Measurements from ENCODE around the gene NGB. TPM values are rescaled to one million over a fixed set of nuclear protein-coding genes. Genes with fewer than 3 reads are reported as not detected.
"Not testable (repeated sequence)": the region's sequence is repeated elsewhere in the genome, so short reads cannot be mapped to it uniquely, and the experiment has no call there.

The NGB gene, protein sequence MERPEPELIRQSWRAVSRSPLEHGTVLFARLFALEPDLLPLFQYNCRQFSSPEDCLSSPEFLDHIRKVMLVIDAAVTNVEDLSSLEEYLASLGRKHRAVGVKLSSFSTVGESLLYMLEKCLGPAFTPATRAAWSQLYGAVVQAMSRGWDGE
- 0.12 and 0.14 TPM in 2 replicates for total RNA-seq

DNA sequence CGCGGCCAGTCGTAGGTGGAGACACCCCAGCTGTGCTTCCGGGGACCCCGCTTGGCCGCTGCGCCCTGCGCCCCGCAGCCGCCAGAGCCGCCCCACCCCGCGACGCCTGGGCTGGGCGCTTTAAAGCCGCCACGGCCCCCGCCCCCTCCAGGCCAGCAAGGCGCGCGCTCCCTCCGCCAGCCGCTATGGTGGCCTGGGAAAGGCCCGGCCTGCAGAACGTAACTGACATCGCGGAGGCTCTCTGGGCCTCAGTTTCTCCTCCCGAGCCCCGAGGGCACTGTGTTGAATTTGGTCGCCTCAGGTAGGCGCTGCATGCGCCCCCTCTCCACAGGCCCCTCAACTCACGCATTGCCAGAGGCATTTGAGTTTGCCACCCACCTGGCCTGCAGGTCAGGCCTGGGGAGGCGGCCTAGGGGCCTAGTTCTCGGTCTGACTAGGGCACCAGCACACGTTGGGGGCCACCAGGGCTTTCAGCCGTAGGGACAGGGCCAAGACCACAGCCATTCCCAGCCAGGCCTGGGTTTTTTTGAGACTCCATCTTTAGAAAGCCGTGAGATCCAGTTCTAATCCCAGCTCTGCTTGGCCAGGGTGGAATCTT, at the start of gene NGB:
Gene NGB, minus strand, starts transcription at position 94 of the 598 bp plus-strand sequence. CDS start 269 bp downstream, outside the sequence.
- H3K4me3 ChIP-seq (ENCODE audit: low read depth, low read length) = no peak within 1 kb of the TSS
- no peak for DNase-seq (ENCODE audit: low read depth)
- TF ChIP-seq, protein P1, sequence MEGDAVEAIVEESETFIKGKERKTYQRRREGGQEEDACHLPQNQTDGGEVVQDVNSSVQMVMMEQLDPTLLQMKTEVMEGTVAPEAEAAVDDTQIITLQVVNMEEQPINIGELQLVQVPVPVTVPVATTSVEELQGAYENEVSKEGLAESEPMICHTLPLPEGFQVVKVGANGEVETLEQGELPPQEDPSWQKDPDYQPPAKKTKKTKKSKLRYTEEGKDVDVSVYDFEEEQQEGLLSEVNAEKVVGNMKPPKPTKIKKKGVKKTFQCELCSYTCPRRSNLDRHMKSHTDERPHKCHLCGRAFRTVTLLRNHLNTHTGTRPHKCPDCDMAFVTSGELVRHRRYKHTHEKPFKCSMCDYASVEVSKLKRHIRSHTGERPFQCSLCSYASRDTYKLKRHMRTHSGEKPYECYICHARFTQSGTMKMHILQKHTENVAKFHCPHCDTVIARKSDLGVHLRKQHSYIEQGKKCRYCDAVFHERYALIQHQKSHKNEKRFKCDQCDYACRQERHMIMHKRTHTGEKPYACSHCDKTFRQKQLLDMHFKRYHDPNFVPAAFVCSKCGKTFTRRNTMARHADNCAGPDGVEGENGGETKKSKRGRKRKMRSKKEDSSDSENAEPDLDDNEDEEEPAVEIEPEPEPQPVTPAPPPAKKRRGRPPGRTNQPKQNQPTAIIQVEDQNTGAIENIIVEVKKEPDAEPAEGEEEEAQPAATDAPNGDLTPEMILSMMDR (conservative IDR thresholded peaks at IDR 0.05; ENCODE audit: low read depth, low read length) = no peak

DNA sequence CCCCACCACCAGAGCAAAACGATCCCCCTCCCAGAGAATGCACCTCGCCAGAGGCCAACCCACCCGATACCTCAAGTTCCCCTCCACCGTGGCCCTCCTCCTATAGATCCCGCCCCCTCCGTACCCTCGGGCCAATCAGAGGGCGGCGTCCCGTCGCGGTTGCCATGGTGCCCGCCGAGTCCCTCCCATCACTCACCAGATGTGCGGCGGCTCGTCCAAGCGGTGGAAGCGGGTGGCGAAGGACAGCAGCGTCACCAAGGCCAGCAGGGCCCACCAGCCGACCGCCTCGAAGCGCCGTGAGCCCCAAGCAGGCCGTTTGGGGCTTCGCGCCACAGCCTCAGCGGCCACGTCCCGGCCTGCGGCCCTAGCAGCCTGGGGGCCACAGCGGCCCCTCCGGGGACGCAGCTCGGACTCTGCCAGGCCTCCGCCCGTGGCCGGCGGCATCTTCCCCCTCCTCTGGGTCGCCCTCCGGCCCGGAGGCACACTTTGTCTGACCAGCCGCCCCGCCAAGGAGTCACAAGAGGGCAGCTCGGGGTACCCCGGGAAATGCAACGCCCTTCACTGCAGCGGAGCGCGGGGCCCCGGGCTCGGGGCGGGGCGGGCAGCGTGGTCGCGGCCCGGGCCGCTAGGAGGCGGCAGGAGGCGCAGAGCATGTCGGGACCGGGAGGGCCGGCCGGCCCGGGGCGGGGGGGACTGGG, 49.4 kb upstream of the NGB start, which contains the start of gene POMT2:
Gene POMT2, minus strand, starts transcription at position 646 of the 698 bp plus-strand sequence. Its CDS starts 202 bp downstream, at position 444.
- TF ChIP-seq, protein P1 (conservative IDR thresholded peaks at IDR 0.05; ENCODE audit: low read depth, low read length) = peak; percentile 32
- peak within 1 kb of the TSS; percentile 84 for H3K4me3 ChIP-seq (ENCODE audit: low read depth, low read length)
- no peak for DNase-seq (ENCODE audit: low read depth)

DNA sequence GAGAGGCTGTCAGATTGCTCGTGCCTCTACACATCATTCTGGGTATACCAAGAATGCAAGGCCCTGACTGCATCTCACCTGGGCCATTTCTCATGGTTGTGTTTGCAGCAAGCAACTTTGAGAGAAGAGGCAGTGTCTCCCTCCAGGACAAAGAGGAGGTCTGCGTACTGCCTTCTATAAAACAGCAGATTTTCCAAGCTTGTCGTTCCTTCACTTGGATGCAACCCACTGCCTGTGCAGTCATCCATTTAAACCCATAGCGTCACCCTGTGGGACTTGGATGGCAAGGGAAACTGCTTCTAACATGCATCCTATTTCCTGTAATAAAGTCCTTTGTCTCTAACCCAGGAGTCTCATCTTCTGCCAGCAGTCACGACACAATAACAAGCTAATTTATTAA, 48.4 kb upstream of the NGB start:
- DNase-seq (ENCODE audit: low read depth) = no peak
- peak overlapping the region; percentile 84 for H3K4me3 ChIP-seq (ENCODE audit: low read depth, low read length)
- TF ChIP-seq, protein P1 (conservative IDR thresholded peaks at IDR 0.05; ENCODE audit: low read depth, low read length) = peak; percentile 12

DNA sequence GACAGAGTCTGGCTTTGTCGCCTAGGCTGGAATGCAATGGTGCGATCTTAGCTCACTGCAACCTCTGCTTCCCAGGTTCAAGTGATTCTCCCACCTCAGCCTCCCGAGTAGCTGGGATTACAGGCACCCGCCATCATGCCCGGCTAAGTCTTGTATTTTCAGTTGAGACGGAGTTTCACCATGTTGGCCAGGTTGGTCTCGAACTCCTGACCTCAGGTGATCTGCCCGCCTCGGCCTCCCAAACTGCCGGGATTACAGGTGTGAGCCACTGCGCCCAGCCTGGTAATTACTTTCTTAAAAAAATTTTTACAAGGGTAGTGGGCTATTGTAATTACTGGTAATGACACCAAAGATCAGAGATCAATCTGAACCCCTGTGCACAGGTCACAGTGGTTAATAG, 47.8 kb upstream of the NGB start:
- not testable (repeated sequence) for DNase-seq (ENCODE audit: low read depth); H3K4me3 ChIP-seq (ENCODE audit: low read depth, low read length)

DNA sequence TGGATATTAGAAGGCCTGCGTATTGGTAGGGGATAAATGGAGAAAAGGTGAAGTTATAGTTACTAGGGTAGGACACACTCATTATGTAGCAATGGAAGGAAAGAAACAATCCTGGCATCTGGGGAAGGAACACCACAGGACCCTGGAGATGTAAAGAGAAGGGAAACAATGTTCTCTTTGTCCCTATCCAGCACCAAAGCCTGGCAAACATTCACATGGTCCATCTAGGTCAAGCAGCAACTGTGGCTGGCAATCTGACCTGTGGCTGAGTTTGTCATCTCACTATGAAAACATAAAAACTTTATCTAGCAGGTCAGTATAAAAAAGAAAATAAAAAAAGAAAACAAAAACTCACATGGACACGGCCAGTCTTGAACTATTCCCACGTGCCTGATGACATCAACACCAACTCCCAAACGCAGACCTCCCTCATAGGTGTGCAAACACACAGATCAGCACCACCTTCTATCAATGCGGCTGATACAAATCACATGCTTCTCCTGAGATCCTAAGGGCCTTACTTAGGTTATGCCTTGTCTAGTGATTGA, 47.1 kb upstream of the NGB start:
- TF ChIP-seq, protein P1 (conservative IDR thresholded peaks at IDR 0.05; ENCODE audit: low read depth, low read length) = no peak
- H3K4me3 ChIP-seq (ENCODE audit: low read depth, low read length) = no peak overlapping the region
- no peak for DNase-seq (ENCODE audit: low read depth)

DNA sequence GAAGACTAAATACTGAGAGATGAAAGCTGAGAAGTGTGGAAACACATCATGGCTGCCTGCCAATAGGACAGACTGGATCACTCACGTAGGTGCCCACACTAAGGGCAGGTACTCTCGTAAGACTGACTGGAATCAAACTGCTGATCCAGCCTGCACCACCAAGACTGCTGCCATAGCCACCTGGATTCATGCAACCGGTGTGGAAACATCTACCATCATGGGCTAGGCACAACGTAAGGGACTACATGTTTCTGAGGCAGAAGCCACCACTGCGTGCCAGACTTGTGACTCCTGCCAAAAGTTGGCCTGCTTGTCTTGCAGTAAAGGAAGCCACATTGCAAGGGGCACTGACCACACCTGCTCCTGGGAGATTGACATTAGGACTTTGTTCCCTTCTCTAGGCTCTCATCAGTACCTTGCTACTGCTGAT, 45.9 kb upstream of the NGB start:
- no peak overlapping the region for H3K4me3 ChIP-seq (ENCODE audit: low read depth, low read length)
- DNase-seq (ENCODE audit: low read depth) = no peak
- TF ChIP-seq, protein P1 (conservative IDR thresholded peaks at IDR 0.05; ENCODE audit: low read depth, low read length) = no peak

DNA sequence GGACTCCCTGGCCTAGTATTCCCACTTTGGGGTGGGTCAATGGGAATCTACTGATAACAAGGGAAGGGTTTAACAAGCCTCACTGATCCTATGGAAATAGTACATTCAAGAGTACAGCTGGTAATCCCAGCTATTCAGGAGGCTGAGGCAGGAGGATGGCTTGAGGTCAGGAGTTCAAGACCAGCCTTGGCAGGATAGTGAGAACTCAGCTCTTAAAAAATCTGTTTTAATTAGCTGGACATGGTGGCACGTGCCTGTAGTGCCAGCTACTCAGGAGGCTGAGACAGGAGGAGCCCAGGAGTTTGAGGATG, 45.1 kb upstream of the NGB start:
- H3K4me3 ChIP-seq (ENCODE audit: low read depth, low read length) = no peak overlapping the region
- no peak for DNase-seq (ENCODE audit: low read depth)
- TF ChIP-seq, protein P1 (conservative IDR thresholded peaks at IDR 0.05; ENCODE audit: low read depth, low read length) = no peak
